HG02885 (cell line): Measurements from ENCODE around the gene HLF.
"Not testable (repeated sequence)": the region's sequence is repeated elsewhere in the genome, so short reads cannot be mapped to it uniquely, and the experiment has no call there.

Experiments used
- ATAC-seq: cut with Tn5 transposase; IDR thresholded peaks from one replicate; pipeline ENCODE4 v1.9.1; 2021; ENCODE audit warnings: mild to moderate bottlenecking; ENCODE audit not compliant: unreplicated experiment, poor library complexity

HLF gene

GRCh38 chr17:55323518-55324295, 58.9 kb downstream of the HLF start:
- ATAC-seq = no peak

- no peak for ATAC-seq
Observed at GRCh38 chr17:55324296-55324978, 59.7 kb downstream of the HLF start.

GRCh38 chr17:55325406-55325805, 60.6 kb downstream of the HLF start:
- ATAC-seq = no peak

GRCh38 chr17:55326030-55326429, 61.3 kb downstream of the HLF start:
- ATAC-seq = no peak

GRCh38 chr17:55327225-55328088, 62.7 kb downstream of the HLF start:
- ATAC-seq = no peak

GRCh38 chr17:55328514-55328913, 63.8 kb downstream of the HLF start:
- ATAC-seq = not testable (repeated sequence)

GRCh38 chr17:55330344-55330933, 65.7 kb downstream of the HLF start:
- ATAC-seq = no peak

GRCh38 chr17:55332296-55333041, 67.7 kb downstream of the HLF start:
- no peak for ATAC-seq

GRCh38 chr17:55334285-55334684, 69.5 kb downstream of the HLF start:
- no peak for ATAC-seq

- no peak for ATAC-seq
Observed at GRCh38 chr17:55334881-55335540, 70.3 kb downstream of the HLF start.

GRCh38 chr17:55335625-55336024, 70.9 kb downstream of the HLF start:
- ATAC-seq = no peak

- ATAC-seq = no peak
Observed at GRCh38 chr17:55336426-55336825, 71.7 kb downstream of the HLF start.

GRCh38 chr17:55340176-55340575, 75.4 kb downstream of the HLF start:
- no peak for ATAC-seq

- ATAC-seq = no peak
Observed at GRCh38 chr17:55340686-55341085, 75.9 kb downstream of the HLF start.

- peak; percentile 50 for ATAC-seq
Observed at GRCh38 chr17:55341432-55341831, 76.7 kb downstream of the HLF start.

- no peak for ATAC-seq
Observed at GRCh38 chr17:55342800-55343585, 78.2 kb downstream of the HLF start.

GRCh38 chr17:55343900-55344513, 79.2 kb downstream of the HLF start:
- ATAC-seq = no peak

GRCh38 chr17:55344514-55344997, 79.8 kb downstream of the HLF start:
- ATAC-seq = no peak
